Fibroblast of skin of left quadriceps (primary cell): ENCODE data around the gene CD44.

Experiments
- DNase-seq, 2 experiments: peaks; one replicate each; pipeline ENCODE4 v3.0.0-alpha.2; 2013; ENCODE audit warnings: low read depth in 2 of 2

The CD44 gene

DNA sequence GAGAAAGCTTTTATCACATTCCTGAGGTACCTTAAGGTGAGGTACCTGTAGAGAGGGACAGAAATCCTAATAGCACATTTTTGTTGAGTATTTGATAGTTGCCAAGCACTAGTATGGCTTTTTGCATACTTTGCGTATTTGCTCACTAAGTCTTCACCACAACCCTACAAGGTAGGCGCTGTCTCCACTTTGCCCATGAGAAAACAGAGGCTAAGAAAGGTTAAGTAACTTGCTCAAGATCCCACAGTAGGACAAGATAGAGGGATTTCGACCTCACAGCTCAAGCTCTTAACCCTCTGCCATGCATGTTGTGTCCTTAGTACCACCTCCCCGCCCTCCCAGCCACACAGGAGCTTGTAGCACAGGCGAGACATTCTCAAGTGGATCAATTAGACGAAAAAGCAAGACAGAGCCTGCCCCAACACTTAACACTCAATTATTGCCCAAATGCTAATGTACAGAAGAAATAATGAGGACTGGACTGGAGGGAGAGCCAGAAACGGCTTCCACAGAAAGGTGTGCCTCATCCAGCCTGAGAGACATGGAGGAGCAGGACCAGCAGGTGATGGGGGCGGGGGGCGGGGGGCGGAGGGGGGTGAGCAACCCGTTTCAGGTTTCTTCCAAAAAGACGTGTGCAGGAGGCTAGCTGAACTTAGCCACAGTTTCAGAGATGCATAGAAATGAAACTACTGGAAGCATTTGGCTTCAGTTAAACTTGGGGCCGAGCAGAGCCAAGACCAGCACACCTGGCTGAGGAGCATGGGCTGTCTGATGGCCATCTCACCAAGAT lies 26.7 kb upstream of the CD44 start:
- DNase-seq, result no peak

GRCh38 chr11:35112846-35113105 lies 26.2 kb upstream of the CD44 start:
- DNase-seq, result no peak

DNA sequence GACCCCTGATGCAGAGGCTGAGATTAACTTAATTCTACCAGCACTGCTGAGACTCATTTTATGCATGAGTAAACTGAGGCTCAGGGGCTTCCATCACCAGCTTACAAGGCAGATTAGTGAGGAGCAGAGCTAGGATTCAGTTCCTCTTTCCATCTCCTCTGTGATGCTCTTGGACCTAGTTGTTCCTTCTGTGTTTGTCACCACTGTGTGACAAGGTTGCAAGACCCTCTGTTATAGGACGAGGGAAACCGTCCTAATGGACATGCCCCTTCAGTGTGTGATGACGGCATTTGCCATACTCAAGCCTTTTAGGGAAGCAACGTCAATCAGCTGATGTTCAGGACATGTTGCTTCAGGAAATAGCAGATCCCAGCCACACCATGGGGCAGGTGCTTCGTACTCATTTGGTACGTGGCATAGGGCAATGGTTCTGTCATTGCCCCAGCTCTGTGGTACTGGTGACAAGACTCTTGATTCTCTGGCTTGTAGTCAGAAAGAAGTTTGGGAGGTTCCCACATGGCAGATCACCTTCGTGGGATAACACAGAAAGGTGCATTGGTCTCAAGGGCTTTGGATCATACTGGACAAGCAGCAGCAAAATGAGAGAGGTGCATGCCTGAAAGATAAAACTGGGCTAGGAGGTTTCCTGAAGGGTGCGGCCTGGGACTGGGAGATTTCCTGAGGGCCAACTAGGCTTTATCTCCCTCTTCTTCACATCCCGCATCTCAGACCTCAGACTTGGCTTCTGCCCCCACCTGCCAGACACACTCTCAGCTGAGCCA lies 23.9 kb upstream of the CD44 start:
- no peak for DNase-seq

- no peak for DNase-seq
These were observed 23.3 kb upstream of the CD44 start for GRCh38 chr11:35115688-35116030.

GRCh38 chr11:35116245-35116644 lies 22.7 kb upstream of the CD44 start:
- no peak for DNase-seq

DNA sequence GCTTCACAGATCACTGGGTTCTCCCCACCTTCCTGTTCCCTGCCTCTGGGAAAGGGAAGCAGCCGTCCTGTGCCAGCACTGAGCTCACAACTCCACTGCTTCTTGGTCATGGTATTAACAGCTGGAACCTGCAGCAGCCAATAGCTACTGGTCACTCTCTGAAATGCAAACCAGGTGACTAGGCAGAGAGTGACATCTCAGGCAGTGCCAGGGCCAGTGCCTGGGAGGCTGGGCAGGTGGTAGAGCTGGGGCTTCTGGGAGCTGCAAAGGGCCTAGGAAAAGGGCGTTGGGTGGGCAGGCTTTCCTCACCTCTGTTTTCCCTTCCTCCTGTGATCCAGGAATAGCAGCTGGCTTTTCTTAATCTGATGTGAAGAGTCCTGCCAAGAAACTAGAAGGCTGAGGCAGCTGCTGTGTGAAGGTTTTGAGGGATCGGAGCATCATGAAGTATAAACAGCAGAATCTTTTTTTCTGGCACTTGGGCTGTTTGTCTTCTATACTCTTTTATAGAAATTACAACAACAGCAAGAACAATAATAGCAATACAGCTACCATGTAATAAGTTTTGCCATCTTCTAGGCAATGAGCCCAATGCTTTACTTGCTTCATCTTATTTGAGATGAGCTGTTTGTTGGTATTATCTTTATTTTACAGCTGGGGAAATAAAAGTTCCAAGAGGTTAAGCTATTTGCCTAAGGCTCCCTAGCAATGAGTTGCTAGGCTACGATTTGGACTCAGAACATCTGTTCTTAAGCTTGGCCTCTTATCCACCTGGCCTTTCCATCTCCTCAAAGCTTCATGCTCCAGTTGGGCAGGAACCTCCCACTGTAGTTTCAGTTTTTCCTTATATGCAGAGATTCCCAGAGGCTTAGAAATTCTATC lies 22.0 kb upstream of the CD44 start:
- DNase-seq, result no peak

GRCh38 chr11:35118906-35119305 lies 20.1 kb upstream of the CD44 start:
- DNase-seq, result no peak

DNA sequence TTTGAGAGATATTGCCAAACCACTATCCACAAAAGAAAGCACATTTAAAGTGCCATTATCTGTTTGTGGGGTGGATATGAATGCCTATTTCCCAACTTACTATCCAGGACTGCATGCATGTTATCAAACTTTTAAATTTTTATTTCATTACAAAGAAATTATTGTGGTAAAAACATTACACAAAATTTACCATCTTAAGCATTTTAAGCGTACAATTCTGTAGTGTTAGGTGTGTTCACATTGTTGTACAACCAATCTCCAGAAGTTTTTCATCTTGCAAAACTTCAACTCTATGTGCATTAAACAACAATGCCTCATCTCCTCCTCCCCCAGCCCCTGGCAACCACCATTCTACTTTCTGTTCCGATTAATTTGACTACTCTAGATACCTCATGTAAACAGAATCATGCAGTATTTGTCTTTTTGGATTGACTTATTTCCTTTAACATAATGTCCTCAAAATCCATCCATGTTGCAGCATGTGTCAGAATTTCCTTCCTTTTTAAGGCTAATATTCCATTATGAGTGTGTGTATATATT lies 17.6 kb upstream of the CD44 start:
- no peak for DNase-seq

GRCh38 chr11:35122308-35122707 lies 16.7 kb upstream of the CD44 start:
- DNase-seq, result no peak

GRCh38 chr11:35126000-35126878 lies 12.7 kb upstream of the CD44 start:
- DNase-seq, result no peak

DNA sequence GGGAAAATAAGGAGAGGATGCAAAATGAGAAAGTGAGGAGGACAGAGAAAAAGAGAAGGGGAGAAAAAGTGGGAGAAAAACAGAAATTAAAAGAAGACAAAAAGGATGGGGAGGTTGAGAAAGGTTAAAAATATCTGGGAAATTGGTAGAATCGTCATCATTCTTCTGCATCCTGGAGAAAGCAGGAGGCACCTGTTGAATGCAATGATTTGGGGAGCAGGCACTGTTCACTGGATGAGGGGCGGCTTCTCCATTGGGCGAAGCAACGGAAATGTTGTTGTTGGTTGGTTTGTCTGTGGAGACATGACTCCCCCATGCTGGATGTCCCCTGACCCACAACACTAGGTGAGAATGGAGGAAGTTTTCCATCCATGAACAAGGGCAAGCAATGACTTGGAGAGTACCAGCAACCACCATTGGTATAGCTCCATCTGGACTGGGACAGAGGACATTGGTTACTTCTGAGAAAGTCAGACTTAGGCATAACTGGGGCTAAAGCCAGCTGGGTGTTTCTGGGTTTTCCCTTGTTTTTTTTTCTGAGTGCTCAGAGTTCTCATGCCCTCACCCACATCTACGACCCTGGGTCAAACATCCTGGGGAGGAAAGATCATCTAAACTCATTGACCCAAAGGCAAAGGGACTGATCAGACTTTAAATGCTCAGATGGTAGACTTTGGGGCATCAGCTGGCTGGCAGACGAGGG lies 11.9 kb upstream of the CD44 start:
- DNase-seq, result no peak

DNA sequence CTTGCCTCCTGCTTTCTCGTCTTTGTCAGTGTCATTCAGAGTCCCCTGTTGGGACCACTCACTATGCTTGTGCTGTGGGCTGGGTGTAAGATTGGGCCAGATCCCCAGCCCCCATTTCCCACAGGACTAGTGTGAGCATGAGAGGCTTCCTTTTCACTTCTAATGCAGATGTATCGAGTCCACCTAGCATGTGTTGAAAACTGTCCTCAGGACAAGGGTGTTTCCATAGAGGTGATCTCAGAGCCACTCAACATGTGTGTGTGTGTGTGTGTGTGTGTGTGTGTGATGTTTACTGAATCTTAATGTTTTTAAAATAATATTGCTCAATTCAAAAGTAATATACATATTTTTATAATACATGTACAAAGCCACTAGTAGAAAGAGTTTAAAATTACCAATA lies 11.4 kb upstream of the CD44 start:
- DNase-seq, result no peak

- DNase-seq, result no peak
These were observed 7.9 kb upstream of the CD44 start for GRCh38 chr11:35131094-35131493.

- no peak for DNase-seq
These were observed 7.1 kb upstream of the CD44 start for GRCh38 chr11:35131886-35132285.

DNA sequence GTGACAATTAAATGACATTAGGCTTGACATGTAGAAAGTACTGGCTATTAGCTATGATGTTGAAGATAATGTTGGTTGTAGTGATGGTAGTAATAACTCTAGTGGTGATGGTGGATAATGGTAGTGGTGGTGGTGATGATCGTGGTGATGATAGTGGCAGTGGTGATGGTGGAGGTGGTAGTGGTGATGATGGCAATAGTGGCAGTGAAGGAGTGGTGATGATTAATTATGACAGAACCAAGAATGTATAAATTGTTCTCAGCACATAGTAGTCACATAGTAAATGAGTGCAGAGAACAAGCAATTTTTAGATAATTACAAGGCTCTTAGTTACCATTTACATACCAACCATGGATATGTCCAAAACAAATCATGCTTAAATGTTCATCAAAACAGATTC lies 5.3 kb upstream of the CD44 start:
- no peak for DNase-seq

DNA sequence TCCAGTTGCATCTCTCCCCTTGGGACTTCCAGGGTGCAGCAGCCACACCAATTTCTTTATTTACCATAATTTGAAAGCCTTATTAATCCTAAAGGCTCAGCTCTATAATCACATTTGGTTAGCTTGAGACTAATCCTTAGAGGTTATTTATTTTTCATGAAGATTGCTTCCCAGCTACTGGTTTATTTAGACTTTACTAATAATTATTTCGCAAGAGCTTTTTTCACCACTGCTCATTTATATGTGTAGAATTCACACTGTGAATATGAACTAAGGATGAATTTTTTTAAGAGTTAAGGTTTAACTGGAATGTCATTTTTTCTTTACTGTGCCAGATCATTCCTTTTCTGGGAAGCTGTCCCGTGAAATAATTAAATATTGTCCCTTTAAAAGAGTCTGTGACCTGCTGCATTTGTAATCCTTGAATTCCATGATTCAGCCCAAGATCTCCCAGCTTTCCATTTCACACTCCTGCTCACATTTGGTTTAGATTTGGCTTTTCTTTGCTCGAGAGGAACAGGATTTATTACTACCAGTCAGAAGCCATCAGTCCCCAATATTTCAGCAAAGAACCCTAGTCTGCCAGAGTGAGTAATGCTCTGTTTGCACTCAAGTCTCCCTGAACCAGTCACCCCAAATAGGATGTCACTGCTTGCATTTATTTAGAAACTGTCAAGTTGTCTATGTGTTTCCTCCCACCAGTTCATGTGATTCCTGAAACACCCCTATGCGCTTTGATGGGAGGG lies 4.4 kb upstream of the CD44 start:
- peak; percentile 62 to 63 for DNase-seq

GRCh38 chr11:35135222-35135621 lies 3.7 kb upstream of the CD44 start:
- peak; percentile 23 to 29 for DNase-seq

- DNase-seq, result no peak
These were observed 2.7 kb upstream of the CD44 start for GRCh38 chr11:35136311-35136710.

GRCh38 chr11:35138058-35138457 lies 913 bp upstream of the CD44 start:
- DNase-seq, result no peak

GRCh38 chr11:35138606-35138942 lies 397 bp upstream of the CD44 start:
- no peak for DNase-seq
